Neuronal stem cell (in vitro differentiated cells): ENCODE results near the gene ATP9B.

Experiments used
- DNase-seq: peaks from one replicate; pipeline ENCODE4 v3.0.0-alpha.2; 2013; ENCODE audit warnings: low spot score
- H2AFZ ChIP-seq: one replicate; pipeline ENCODE4 v1.6.1; 2013; ENCODE audit warnings: mild to moderate bottlenecking, low read length, inconsistent platforms
- H2AK5ac ChIP-seq: 2 replicates; pipeline ENCODE4 v1.6.1; 2013; ENCODE audit warnings: low read depth, mild to moderate bottlenecking, inconsistent platforms, low read length, moderate library complexity, mixed read lengths
- H2BK120ac ChIP-seq: 2 replicates; pipeline ENCODE4 v1.6.1; 2013; ENCODE audit warnings: low read depth, mild to moderate bottlenecking, inconsistent platforms, low read length, moderate library complexity, mixed read lengths
- H2BK12ac ChIP-seq: one replicate; pipeline ENCODE4 v1.6.1; 2013; ENCODE audit warnings: low read length, inconsistent platforms
- H2BK15ac ChIP-seq: 2 replicates; pipeline ENCODE4 v1.6.1; 2013; ENCODE audit warnings: mild to moderate bottlenecking, low read length, inconsistent platforms, mixed read lengths
- H2BK5ac ChIP-seq: one replicate; pipeline ENCODE4 v1.6.1; 2013; ENCODE audit warnings: inconsistent platforms, mild to moderate bottlenecking, low read length, moderate library complexity
- H3K14ac ChIP-seq: one replicate; pipeline ENCODE4 v1.6.1; 2013; ENCODE audit warnings: low read length, inconsistent platforms
- H3K18ac ChIP-seq: 2 replicates; pipeline ENCODE4 v1.6.1; 2013; ENCODE audit warnings: low read length, inconsistent platforms
- H3K23ac ChIP-seq: 2 replicates; pipeline ENCODE4 v1.6.1; 2013; ENCODE audit warnings: low read depth, mild to moderate bottlenecking, mixed read lengths, low read length, inconsistent platforms; ENCODE audit not compliant: poor library complexity
- H3K27ac ChIP-seq: replicated peaks from 3 replicates; pipeline ENCODE4 v1.5.1; 2013; ENCODE audit warnings: low read length, inconsistent platforms
- H3K27me3 ChIP-seq, 3 experiments: 2 replicates each; pipeline ENCODE4 v1.6.1; 2013; ENCODE audit warnings: low read length in 3 of 3, mild to moderate bottlenecking in 2 of 3, inconsistent platforms in 1 of 3, low read depth in 1 of 3, mixed read lengths in 1 of 3, moderate library complexity in 1 of 3; ENCODE audit not compliant: control insufficient read depth in 3 of 3, insufficient read depth in 3 of 3
- H3K36me3 ChIP-seq, 2 donors: replicated peaks in 1 of 2; 2 replicates each; pipeline ENCODE4 v1.6.1; 2013; ENCODE audit warnings: low read length in 2 of 2; ENCODE audit not compliant: control insufficient read depth in 2 of 2, insufficient read depth in 2 of 2
- H3K4ac ChIP-seq: 2 replicates; pipeline ENCODE4 v1.6.1; 2013; ENCODE audit warnings: inconsistent platforms, mild to moderate bottlenecking, low read length, moderate library complexity
- H3K4me1 ChIP-seq, 2 donors: 1 replicate in 1 of 2; 2 replicates in 1 of 2; pipeline ENCODE4 v1.6.1; 2013; ENCODE audit warnings: low read length in 2 of 2, low read depth in 1 of 2; ENCODE audit not compliant: control insufficient read depth in 2 of 2, insufficient read depth in 1 of 2
- H3K4me2 ChIP-seq: one replicate; pipeline ENCODE4 v1.6.1; 2013; ENCODE audit warnings: mild to moderate bottlenecking, low read length, inconsistent platforms; ENCODE audit not compliant: insufficient read depth, poor library complexity, severe bottlenecking
- H3K4me3 ChIP-seq, 2 donors: 2 replicates each; pipeline ENCODE4 v1.5.1; 2013; ENCODE audit warnings: low read length in 2 of 2, mild to moderate bottlenecking in 2 of 2, inconsistent platforms in 1 of 2, moderate library complexity in 1 of 2
- H3K79me1 ChIP-seq: one replicate; pipeline ENCODE4 v1.6.1; 2013; ENCODE audit warnings: low read depth, mild to moderate bottlenecking, inconsistent platforms, low read length, moderate library complexity
- H3K9ac ChIP-seq: one replicate; pipeline ENCODE4 v1.6.1; 2013; ENCODE audit warnings: mild to moderate bottlenecking, low read depth, low read length, inconsistent platforms; ENCODE audit not compliant: poor library complexity
- H3K9me3 ChIP-seq, 2 donors: replicated peaks in 1 of 2; 2 replicates each; pipeline versions ENCODE3 to v1.6.1; 2013; ENCODE audit warnings: low read length in 2 of 2, mild to moderate bottlenecking in 2 of 2, inconsistent platforms in 1 of 2, low read depth in 1 of 2, mixed read lengths in 1 of 2, moderate library complexity in 1 of 2; ENCODE audit not compliant: control insufficient read depth in 2 of 2, insufficient read depth in 1 of 2
- H4K8ac ChIP-seq: one replicate; pipeline ENCODE4 v1.6.1; 2013; ENCODE audit warnings: low read depth, mild to moderate bottlenecking, inconsistent platforms, low read length, moderate library complexity
- H4K91ac ChIP-seq: one replicate; pipeline ENCODE4 v1.6.1; 2013; ENCODE audit warnings: low read length, low read depth, mild to moderate bottlenecking, inconsistent platforms; ENCODE audit not compliant: poor library complexity
- WGBS, 2 donors: extraction: QIAGEN DNeasy Blood & Tissue Kit; methylation state at CpG; one replicate each; pipeline ENCODE4 v1.1.7; 2013; ENCODE audit warnings: missing lambda C conversion rate in 2 of 2, mixed read lengths in 1 of 2; ENCODE audit not compliant: insufficient read length in 2 of 2, insufficient replicate concordance in 1 of 2; ENCODE audit errors: extremely low coverage in 2 of 2; 5-methylcytosine and 5-hydroxymethylcytosine counted together

Gene ATP9B

DNA sequence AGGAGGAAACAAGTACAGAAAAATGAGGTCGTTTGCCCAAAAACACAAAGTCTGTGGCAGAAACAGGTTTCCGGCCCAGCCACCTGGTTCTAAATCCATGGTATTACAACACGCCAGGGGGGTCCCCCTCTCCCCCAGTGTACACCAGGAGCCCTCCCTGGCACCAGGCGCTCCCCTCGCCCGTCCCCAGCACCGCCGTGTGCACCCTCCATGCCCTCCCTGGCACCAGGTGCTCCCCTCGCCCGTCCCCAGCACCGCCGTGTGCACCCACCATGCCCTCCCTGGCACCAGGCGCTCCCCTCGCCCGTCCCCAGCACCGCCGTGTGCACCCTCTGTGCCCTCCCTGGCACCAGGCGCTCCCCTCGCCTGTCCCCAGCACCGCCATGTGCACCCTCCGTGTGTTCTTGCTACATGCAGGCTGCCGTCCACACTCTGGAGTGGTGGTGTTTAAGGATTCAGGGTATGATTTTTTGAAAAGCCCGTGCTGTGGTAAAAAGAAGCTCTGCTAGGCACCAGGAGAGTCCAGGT is 266.7 kb downstream of the ATP9B start:
- no peak overlapping the region for H3K4ac ChIP-seq
- no peak overlapping the region for H2BK120ac ChIP-seq
- peak overlapping the region; percentile 58 for H3K14ac ChIP-seq
- H3K36me3 ChIP-seq = peaks cover 22 to 53% of the 10 kb centered on the region in 2 donors
- no peak overlapping the region for H2BK12ac ChIP-seq
- WGBS, 2 donors = no CpG with 5 or more reads among the region's 23 CpGs
- H2AFZ ChIP-seq = no peak overlapping the region
- H3K27me3 ChIP-seq = no peaks in the 10 kb centered on the region
- H4K8ac ChIP-seq = no peak overlapping the region
- no peaks in the 10 kb centered on the region for H3K79me1 ChIP-seq
- no peak overlapping the region for H4K91ac ChIP-seq
- no peaks in the 10 kb centered on the region for H3K9me3 ChIP-seq
- no peak overlapping the region for H3K4me2 ChIP-seq
- no peak overlapping the region for H3K4me3 ChIP-seq
- H2BK15ac ChIP-seq = no peak overlapping the region
- no peak overlapping the region for H3K27ac ChIP-seq
- H2BK5ac ChIP-seq = no peak overlapping the region
- peaks cover 4 to 5% of the 10 kb centered on the region in 2 donors for H3K4me1 ChIP-seq
- H2AK5ac ChIP-seq = no peak overlapping the region
- H3K18ac ChIP-seq = no peak overlapping the region
- no peak overlapping the region for H3K9ac ChIP-seq
- H3K23ac ChIP-seq = no peak overlapping the region
- DNase-seq = no peak

DNA sequence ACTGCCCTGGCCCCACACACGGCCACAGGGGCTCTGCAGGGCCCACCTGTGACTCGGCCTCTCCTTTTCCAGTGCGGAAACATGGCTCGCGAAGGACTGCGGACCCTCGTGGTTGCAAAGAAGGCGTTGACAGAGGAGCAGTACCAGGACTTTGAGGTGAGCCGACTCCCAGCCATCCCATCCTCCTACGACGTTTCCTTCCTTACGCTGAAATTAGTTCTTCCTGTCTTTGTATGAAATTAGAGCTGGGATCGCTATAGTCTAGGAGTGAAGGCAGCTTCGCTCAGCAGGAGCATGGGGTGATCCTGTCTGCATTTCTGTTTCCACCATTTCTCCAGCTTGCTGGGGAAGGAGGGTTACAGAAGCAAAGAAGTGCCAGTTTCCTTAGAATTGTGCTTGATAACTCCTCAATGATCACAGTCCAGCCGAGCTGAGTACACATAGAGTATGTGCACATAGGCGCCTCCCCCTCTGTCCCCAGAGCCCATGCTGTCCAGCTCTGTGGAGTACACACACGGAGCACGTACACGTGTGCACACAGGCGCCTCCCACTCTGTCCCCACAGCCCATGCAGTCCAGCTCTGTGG is 267.5 kb downstream of the ATP9B start:
- H3K27me3 ChIP-seq = no peaks in the 10 kb centered on the region
- H3K27ac ChIP-seq = no peak overlapping the region
- H3K36me3 ChIP-seq = peaks cover 21 to 46% of the 10 kb centered on the region in 2 donors
- WGBS, 2 donors = no CpG with 5 or more reads among the region's 20 CpGs
- no peak overlapping the region for H2BK120ac ChIP-seq
- H3K79me1 ChIP-seq = no peaks in the 10 kb centered on the region
- H2AK5ac ChIP-seq = no peak overlapping the region
- H3K9ac ChIP-seq = no peak overlapping the region
- no peak overlapping the region for H4K8ac ChIP-seq
- H2BK5ac ChIP-seq = no peak overlapping the region
- no peak overlapping the region for H3K4ac ChIP-seq
- no peak for DNase-seq
- no peak overlapping the region for H3K14ac ChIP-seq
- no peak overlapping the region for H2AFZ ChIP-seq
- no peak overlapping the region for H2BK15ac ChIP-seq
- H3K4me2 ChIP-seq = no peak overlapping the region
- no peak overlapping the region for H2BK12ac ChIP-seq
- no peaks in the 10 kb centered on the region for H3K9me3 ChIP-seq
- H4K91ac ChIP-seq = no peak overlapping the region
- no peak overlapping the region for H3K18ac ChIP-seq
- no peak overlapping the region for H3K4me3 ChIP-seq
- H3K23ac ChIP-seq = no peak overlapping the region
- H3K4me1 ChIP-seq = peaks cover 4 to 5% of the 10 kb centered on the region in 2 donors

DNA sequence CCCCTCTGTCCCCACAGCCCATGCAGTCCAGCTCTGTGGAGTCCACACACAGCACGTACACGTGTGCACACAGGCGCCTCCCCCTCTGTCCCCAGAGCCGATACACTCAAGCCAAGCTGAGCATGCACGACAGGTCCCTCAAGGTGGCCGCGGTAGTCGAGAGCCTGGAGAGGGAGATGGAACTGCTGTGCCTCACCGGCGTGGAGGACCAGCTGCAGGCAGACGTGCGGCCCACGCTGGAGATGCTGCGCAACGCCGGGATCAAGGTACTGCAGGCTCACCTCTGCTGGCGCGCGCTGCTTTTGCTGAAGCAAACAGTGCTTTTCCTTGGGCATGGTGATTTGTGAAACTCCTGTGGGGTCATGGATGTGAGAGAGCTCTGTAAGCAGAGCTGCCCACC is 268.0 kb downstream of the ATP9B start:
- Histone ChIP-seq H2BK12ac (no peak overlapping the region), H2AK5ac (no peak overlapping the region), H3K9me3 (no peaks in the 10 kb centered on the region), H2AFZ (no peak overlapping the region), H3K9ac (peak overlapping the region; percentile 0), H3K27ac (no peak overlapping the region), H3K79me1 (no peaks in the 10 kb centered on the region), H3K27me3 (no peaks in the 10 kb centered on the region), H2BK15ac (no peak overlapping the region), H3K4ac (no peak overlapping the region), H3K18ac (no peak overlapping the region), H4K91ac (no peak overlapping the region), H2BK5ac (no peak overlapping the region), H2BK120ac (no peak overlapping the region), H3K23ac (peak overlapping the region; percentile 52), H3K36me3 (peaks cover 22 to 46% of the 10 kb centered on the region in 2 donors), H4K8ac (no peak overlapping the region), H3K14ac (no peak overlapping the region), H3K4me2 (no peak overlapping the region), H3K4me3 (peak overlapping the region in 1 of 2 donors; percentile 25), H3K4me1 (peaks cover 4 to 5% of the 10 kb centered on the region in 2 donors)
- no peak for DNase-seq
- no CpG with 5 or more reads among the region's 19 CpGs for WGBS, 2 donors

DNA sequence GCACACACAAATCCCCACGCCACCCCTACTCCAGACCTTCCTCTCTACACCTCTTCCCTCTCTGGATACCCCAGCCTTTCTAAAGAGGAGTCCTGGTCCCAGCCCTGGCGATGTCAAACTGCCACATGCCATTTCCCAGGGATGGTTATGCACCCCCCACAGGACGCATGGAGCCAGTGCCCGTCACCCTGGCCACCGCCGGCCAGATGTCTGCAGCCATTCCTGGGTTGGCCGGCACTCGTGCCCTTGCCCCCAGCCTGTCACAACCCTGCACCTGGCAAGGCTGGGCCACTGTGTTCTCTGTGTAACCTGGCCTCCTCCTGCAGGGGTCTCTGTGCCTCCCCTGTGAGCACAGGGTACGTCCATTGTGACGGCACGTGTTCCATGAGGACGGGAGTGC is 268.4 kb downstream of the ATP9B start:
- H4K91ac ChIP-seq = no peak overlapping the region
- H3K14ac ChIP-seq = no peak overlapping the region
- no peak overlapping the region for H2BK120ac ChIP-seq
- H3K18ac ChIP-seq = peak overlapping the region; percentile 25
- no peak overlapping the region for H3K4ac ChIP-seq
- H2BK15ac ChIP-seq = no peak overlapping the region
- no peak overlapping the region for H3K4me2 ChIP-seq
- no peak overlapping the region for H2BK5ac ChIP-seq
- H3K79me1 ChIP-seq = no peaks in the 10 kb centered on the region
- H3K36me3 ChIP-seq = peaks cover 22 to 47% of the 10 kb centered on the region in 2 donors
- DNase-seq = no peak
- H3K27me3 ChIP-seq = no peaks in the 10 kb centered on the region
- peaks cover 1 to 2% of the 10 kb centered on the region in 2 donors for H3K4me1 ChIP-seq
- no peak overlapping the region for H3K27ac ChIP-seq
- H2AFZ ChIP-seq = no peak overlapping the region
- H3K4me3 ChIP-seq = no peak overlapping the region
- no peak overlapping the region for H2AK5ac ChIP-seq
- no peak overlapping the region for H4K8ac ChIP-seq
- no peaks in the 10 kb centered on the region for H3K9me3 ChIP-seq
- no peak overlapping the region for H2BK12ac ChIP-seq
- peak overlapping the region; percentile 50 for H3K9ac ChIP-seq
- no CpG with 5 or more reads among the region's 12 CpGs for whole genome bisulfite sequencing, 2 donors
- H3K23ac ChIP-seq = no peak overlapping the region
